Measurements from ENCODE around the gene RPUSD1. TPM values are rescaled to one million over a fixed set of nuclear protein-coding genes. Genes with fewer than 3 reads are reported as not detected.

Gene RPUSD1
- polyA plus RNA-seq, 1 of the 3 experiments (the other 2 are of a cell fraction): 27.7 TPM

DNA sequence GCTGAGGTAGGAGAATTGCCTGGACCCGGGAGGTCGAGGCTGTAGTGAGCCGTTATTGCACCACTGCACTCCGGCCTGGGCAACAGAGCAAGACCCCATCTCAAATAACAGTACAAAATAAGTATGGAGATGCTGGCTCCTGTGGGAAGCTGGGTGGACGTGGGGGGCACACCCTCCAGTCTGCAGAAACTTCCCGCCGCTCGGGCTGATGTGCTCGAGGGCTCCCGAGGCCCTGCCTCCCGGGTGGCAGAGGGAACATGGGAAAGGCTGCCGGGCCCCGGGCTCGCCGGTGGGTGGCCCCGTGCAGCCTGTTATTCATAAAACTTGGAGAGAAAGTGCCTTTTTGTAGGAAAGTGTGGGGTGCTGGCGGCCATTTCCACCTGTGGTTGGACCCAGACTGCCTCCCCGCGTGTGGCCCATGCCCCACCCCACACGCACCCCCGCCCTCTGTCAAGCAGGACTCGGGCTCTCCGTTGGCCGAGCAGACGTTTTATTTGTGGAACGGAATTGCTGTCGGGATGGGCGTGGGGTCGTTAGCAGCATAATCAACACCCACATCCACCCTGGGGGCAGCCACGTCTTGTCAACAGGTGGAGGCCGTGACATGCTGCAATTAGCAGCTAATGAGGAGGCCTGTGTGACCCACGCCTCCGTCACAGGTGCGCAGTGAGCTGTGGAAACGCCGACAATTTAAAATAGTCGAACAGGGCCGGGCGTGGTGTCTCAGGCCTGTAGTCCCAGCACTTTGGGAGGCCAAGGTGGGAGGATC is 40.0 kb downstream of the RPUSD1 start:
- WGBS (ENCODE audit: low lambda C conversion rate): 90% methylated on average over 28 of the region's 39 CpGs
- DNase-seq: no peak
- no peak overlapping the region for H3K27ac ChIP-seq (ENCODE audit: low read depth in 2 of 2, low read length in 1 of 2)
- no peak overlapping the region for H2AFZ ChIP-seq (ENCODE audit: low read depth)
- no peaks in the 10 kb centered on the region for H3K79me2 ChIP-seq (ENCODE audit: insufficient read depth)
- H3K27me3 ChIP-seq (ENCODE audit: insufficient read depth): no peaks in the 10 kb centered on the region
- H3F3A ChIP-seq (replicated peaks; ENCODE audit: insufficient read depth): peaks cover 4% of the 10 kb centered on the region
- H3K4me1 ChIP-seq (ENCODE audit: control insufficient read depth in 1 of 2, insufficient read depth in 2 of 2, low read depth in 1 of 2, low read length in 1 of 2): no peaks in the 10 kb centered on the region
- no peak overlapping the region for H3K4me2 ChIP-seq
- ChIA-PET CTCF (interaction anchor here (1.5 kb wide), 1 partner anchor 12 kb away, joined by 3 read pairs; no protein-coding TSS in a partner anchor), POLR2A (no interaction called here)
- no peak overlapping the region for H3K9ac ChIP-seq
- no peak overlapping the region for H3K4me3 ChIP-seq (ENCODE audit: low read depth in 2 of 2, low read length in 1 of 2)
- TF ChIP-seq, protein P1, sequence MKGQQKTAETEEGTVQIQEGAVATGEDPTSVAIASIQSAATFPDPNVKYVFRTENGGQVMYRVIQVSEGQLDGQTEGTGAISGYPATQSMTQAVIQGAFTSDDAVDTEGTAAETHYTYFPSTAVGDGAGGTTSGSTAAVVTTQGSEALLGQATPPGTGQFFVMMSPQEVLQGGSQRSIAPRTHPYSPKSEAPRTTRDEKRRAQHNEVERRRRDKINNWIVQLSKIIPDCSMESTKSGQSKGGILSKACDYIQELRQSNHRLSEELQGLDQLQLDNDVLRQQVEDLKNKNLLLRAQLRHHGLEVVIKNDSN (IDR thresholded peaks at IDR 0.05; ENCODE audit: borderline replicate concordance, low read depth): no peak
- TF ChIP-seq POLR2AphosphoS5 (IDR thresholded peaks at IDR 0.05; ENCODE audit: low read depth, low read length) (no peak), RFX5 (IDR thresholded peaks at IDR 0.05; ENCODE audit: low read length) (no peak), NRF1 (IDR thresholded peaks at IDR 0.05; ENCODE audit: low read depth, low read length) (no peak), YY1 (IDR thresholded peaks at IDR 0.05; ENCODE audit: low read depth) (no peak)
- no peaks in the 10 kb centered on the region for H3K36me3 ChIP-seq (replicated peaks in 1 of 2; ENCODE audit: control insufficient read depth in 1 of 2, insufficient read depth in 2 of 2, low read length in 1 of 2)
- H3K9me3 ChIP-seq: no peaks in the 10 kb centered on the region
- no peaks in the 10 kb centered on the region for H4K20me1 ChIP-seq (ENCODE audit: insufficient read depth)
- H3K9me2 ChIP-seq: no peaks in the 10 kb centered on the region

DNA sequence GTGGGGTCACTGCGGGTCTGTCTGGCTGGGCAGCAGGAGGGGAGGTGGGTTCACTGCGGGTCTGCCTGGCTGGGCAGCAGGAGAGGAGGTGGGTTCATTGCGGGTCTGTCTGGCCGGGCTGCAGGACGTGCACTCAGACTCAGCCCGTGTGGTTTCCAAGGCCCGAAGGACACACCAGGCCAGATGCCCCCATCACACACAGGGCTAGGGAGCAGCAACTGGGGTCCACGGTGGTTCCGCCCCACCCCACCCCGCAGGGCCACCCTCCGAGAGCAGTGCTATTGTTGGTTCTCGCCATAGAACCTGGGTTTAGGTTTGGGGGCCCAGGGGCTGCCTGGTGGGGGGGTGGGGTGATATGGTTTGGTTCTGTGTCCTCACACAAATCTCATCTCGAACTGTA is 41.5 kb downstream of the RPUSD1 start:
- POLR2A ChIA-PET: no interaction called here

More for the DNA sequence above, 41.5 kb downstream of the RPUSD1 start:
- CTCF ChIA-PET: interaction anchor here (1.2 kb wide), 1 partner anchor 39 kb away, joined by 4 read pairs; no protein-coding TSS in a partner anchor
- H3K9me3 ChIP-seq: no peaks in the 10 kb centered on the region
- H3K9ac ChIP-seq: no peak overlapping the region
- H3K27ac ChIP-seq (ENCODE audit: low read depth in 2 of 2, low read length in 1 of 2): no peak overlapping the region
- 55% methylated on average over 2 of the region's 13 CpGs for WGBS (ENCODE audit: low lambda C conversion rate)
- peaks cover 4% of the 10 kb centered on the region for H3F3A ChIP-seq (replicated peaks; ENCODE audit: insufficient read depth)
- H3K79me2 ChIP-seq (ENCODE audit: insufficient read depth): no peaks in the 10 kb centered on the region
- H3K9me2 ChIP-seq: no peaks in the 10 kb centered on the region
- no peak overlapping the region for H2AFZ ChIP-seq (ENCODE audit: low read depth)
- H4K20me1 ChIP-seq (ENCODE audit: insufficient read depth): no peaks in the 10 kb centered on the region
- no peak overlapping the region for H3K4me2 ChIP-seq
- TF ChIP-seq FOSL2 (IDR thresholded peaks at IDR 0.05; ENCODE audit: borderline replicate concordance, low read depth) (no peak), RCOR1 (IDR thresholded peaks at IDR 0.05; ENCODE audit: low read length) (no peak), POLR2AphosphoS5 (IDR thresholded peaks at IDR 0.05; ENCODE audit: low read depth, low read length) (no peak), SIN3A (IDR thresholded peaks at IDR 0.05; ENCODE audit: borderline replicate concordance, low read depth, low read length) (no peak), GATA2 (CRISPR knock-in tag; IDR thresholded peaks at IDR 0.05) (no peak), TEAD4 (IDR thresholded peaks at IDR 0.05; ENCODE audit: borderline replicate concordance, insufficient read depth) (no peak), NFIC (IDR thresholded peaks at IDR 0.05; ENCODE audit: borderline replicate concordance) (no peak), CHD2 (IDR thresholded peaks at IDR 0.05; ENCODE audit: low read length, partially characterized antibody) (no peak), EP300 (IDR thresholded peaks at IDR 0.05; ENCODE audit: borderline replicate concordance in 1 of 2, low read depth in 1 of 2, low read length in 1 of 2) (no peak), FOXJ3 (CRISPR knock-in tag; IDR thresholded peaks at IDR 0.05) (no peak)
- TF ChIP-seq, protein P2, sequence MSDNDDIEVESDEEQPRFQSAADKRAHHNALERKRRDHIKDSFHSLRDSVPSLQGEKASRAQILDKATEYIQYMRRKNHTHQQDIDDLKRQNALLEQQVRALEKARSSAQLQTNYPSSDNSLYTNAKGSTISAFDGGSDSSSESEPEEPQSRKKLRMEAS (IDR thresholded peaks at IDR 0.05; ENCODE audit: low read depth): no peak
- TF ChIP-seq, protein P3, sequence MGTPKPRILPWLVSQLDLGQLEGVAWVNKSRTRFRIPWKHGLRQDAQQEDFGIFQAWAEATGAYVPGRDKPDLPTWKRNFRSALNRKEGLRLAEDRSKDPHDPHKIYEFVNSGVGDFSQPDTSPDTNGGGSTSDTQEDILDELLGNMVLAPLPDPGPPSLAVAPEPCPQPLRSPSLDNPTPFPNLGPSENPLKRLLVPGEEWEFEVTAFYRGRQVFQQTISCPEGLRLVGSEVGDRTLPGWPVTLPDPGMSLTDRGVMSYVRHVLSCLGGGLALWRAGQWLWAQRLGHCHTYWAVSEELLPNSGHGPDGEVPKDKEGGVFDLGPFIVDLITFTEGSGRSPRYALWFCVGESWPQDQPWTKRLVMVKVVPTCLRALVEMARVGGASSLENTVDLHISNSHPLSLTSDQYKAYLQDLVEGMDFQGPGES (IDR thresholded peaks at IDR 0.05; ENCODE audit: low read depth, low read length): no peak
- TF ChIP-seq, protein P4, sequence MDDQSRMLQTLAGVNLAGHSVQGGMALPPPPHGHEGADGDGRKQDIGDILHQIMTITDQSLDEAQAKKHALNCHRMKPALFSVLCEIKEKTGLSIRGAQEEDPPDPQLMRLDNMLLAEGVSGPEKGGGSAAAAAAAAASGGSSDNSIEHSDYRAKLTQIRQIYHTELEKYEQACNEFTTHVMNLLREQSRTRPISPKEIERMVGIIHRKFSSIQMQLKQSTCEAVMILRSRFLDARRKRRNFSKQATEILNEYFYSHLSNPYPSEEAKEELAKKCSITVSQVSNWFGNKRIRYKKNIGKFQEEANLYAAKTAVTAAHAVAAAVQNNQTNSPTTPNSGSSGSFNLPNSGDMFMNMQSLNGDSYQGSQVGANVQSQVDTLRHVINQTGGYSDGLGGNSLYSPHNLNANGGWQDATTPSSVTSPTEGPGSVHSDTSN (IDR thresholded peaks at IDR 0.05): no peak
- no peak for DNase-seq
- no peaks in the 10 kb centered on the region for H3K4me1 ChIP-seq (ENCODE audit: control insufficient read depth in 1 of 2, insufficient read depth in 2 of 2, low read depth in 1 of 2, low read length in 1 of 2)
- no peak overlapping the region for H3K4me3 ChIP-seq (ENCODE audit: low read depth in 2 of 2, low read length in 1 of 2)
- H3K27me3 ChIP-seq (ENCODE audit: insufficient read depth): no peaks in the 10 kb centered on the region
- no peaks in the 10 kb centered on the region for H3K36me3 ChIP-seq (replicated peaks in 1 of 2; ENCODE audit: control insufficient read depth in 1 of 2, insufficient read depth in 2 of 2, low read length in 1 of 2)
